GM12892 (cell line): ENCODE data around the gene KAT14.
"Not testable (repeated sequence)": the region's sequence is repeated elsewhere in the genome, so short reads cannot be mapped to it uniquely, and the experiment has no call there.

Experiments used
- POLR2A ChIP-seq: IDR thresholded peaks from 2 replicates; pipeline ENCODE4 v1.6.1; 2011; ENCODE audit warnings: low read depth, low read length, control low read depth
- POLR2AphosphoS5 ChIP-seq: IDR thresholded peaks from 2 replicates; pipeline ENCODE4 v1.6.1; 2011; ENCODE audit warnings: low read depth, low read length, control low read depth
- TAF1 ChIP-seq: IDR thresholded peaks from 2 replicates; pipeline ENCODE4 v1.6.1; 2011; ENCODE audit warnings: low read depth, mild to moderate bottlenecking, control low read depth, low read length, borderline replicate concordance

DNA sequence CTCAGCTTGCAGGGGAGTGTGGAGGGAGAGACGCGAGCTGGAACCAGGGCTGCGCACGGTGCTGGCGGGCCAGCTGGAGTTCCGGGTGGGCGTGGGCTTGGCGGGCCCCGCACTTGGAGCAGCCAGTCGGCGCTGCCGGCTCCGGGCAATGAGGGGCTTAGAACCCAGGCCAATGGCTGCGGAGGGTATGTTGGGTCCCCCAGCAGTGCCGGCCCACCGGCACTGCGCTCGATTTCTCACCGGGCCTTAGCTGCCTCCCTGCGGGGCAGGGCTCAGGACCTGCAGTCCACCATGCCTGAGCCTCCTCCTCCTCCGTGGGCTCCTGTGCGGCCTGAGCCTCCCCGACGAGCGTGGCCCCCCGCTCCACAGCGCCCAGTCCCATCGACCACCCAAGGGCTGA is 89.1 kb downstream of the KAT14 start:
- not testable (repeated sequence) for TF ChIP-seq TAF1, POLR2AphosphoS5, POLR2A
